AG04450 (cell line): ENCODE results near the gene NES. TPM values are rescaled to one million over a fixed set of nuclear protein-coding genes. Genes with fewer than 3 reads are reported as not detected.
A peak's percentile ranks its signal among the peaks of the same experiment; 100 is the strongest.

ENCODE experiments used
- CTCF ChIA-PET: fragments of 300-600, 350-600 bp; formaldehyde crosslinking; extraction: SDS; loops from one replicate; lab custom pipeline; 2022; ENCODE audit warnings: antibody characterized with exemption, inconsistent platforms; lab: Charles Lee
- POLR2A ChIA-PET: fragments of 350-600 bp; formaldehyde crosslinking; extraction: SDS; loops from one replicate; lab custom pipeline; 2021; ENCODE audit warnings: antibody characterized with exemption, inconsistent platforms; lab: Yijun Ruan, JAX
- DNase-seq: peaks from one replicate; pipeline ENCODE4 v3.0.0-alpha.2; 2011; ENCODE audit warnings: low read depth, low spot score
- H3K27ac ChIP-seq: one replicate; pipeline ENCODE4 v1.5.1; 2012; ENCODE audit warnings: low read depth, low read length, control low read depth
- H3K27me3 ChIP-seq: one replicate; pipeline ENCODE4 v1.6.0; 2012; ENCODE audit warnings: low read length; ENCODE audit not compliant: control insufficient read depth, insufficient read depth
- H3K4me3 ChIP-seq: 2 replicates; pipeline ENCODE4 v1.5.1; 2011; ENCODE audit warnings: mild to moderate bottlenecking, low read depth, low read length, control low read depth
- H3K9me3 ChIP-seq: 2 replicates; pipeline ENCODE4 v1.5.1; 2012; ENCODE audit warnings: low read length; ENCODE audit not compliant: control insufficient read depth, insufficient read depth
- polyA plus RNA-seq: library from polyadenylated mRNA; depleted of rRNA; stranded (reverse); fragments of >200 nt; gene quantifications from 2 replicates; pipeline ENCODE4 v1.2.3, GENCODE V29; 2011
- TF ChIP-seq, protein P1 (sequence below): IDR thresholded peaks from 2 replicates; pipeline ENCODE4 v1.5.1; 2011; ENCODE audit warnings: low read depth, low read length, control low read depth, inconsistent platforms

The NES gene
- polyA plus RNA-seq, 1 experiment: 15.7 TPM

DNA sequence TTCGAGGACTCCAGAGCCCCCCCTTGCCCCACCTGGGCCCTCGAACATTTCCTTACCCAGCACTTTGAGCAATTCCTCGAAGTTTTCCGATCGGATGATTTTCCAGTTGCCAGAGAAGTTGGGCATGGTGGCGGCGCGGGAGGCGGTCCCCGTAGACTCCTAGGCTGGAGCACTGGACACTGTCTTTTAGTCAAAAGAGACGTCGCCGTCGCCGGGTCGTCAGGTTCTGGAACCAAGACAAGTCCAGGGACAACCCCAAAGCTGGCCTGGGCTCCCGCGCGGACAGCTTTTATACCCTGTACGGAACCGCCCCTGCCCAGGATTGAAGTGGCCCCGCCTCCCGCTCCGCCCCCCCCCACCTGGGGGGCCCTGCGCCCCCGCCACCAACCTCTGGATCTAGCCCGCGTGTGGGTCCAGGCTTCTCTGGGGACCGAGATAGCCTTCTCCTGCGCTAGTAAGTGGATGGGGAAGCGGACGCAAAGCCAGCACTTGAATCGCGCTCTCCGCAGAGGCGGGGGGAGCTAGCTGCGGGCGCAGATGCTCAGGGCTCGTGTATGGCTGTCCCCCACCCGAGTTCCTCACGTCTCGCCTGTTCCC is 28.2 kb upstream of the NES start, which contains the start of gene CRABP2:
Gene CRABP2 (minus strand): TSS at position 263 of the 597 bp plus-strand sequence. CDS start 137 bp downstream, at position 126.
- TF ChIP-seq, protein P1, sequence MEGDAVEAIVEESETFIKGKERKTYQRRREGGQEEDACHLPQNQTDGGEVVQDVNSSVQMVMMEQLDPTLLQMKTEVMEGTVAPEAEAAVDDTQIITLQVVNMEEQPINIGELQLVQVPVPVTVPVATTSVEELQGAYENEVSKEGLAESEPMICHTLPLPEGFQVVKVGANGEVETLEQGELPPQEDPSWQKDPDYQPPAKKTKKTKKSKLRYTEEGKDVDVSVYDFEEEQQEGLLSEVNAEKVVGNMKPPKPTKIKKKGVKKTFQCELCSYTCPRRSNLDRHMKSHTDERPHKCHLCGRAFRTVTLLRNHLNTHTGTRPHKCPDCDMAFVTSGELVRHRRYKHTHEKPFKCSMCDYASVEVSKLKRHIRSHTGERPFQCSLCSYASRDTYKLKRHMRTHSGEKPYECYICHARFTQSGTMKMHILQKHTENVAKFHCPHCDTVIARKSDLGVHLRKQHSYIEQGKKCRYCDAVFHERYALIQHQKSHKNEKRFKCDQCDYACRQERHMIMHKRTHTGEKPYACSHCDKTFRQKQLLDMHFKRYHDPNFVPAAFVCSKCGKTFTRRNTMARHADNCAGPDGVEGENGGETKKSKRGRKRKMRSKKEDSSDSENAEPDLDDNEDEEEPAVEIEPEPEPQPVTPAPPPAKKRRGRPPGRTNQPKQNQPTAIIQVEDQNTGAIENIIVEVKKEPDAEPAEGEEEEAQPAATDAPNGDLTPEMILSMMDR: no peak
- Histone ChIP-seq H3K27ac (peak within 1 kb of the TSS; percentile 57), H3K4me3 (peak within 1 kb of the TSS; percentile 52), H3K9me3 (no peaks in the 10 kb centered on the region), H3K27me3 (no peaks in the 10 kb centered on the region)
- ChIA-PET POLR2A (interaction anchor here (0.5 to 4.3 kb wide), 5 partner anchors 8 to 30 kb away, joined by 3 to 18 read pairs (median 5); partner anchors contain the start of genes ISG20L2 and METTL25B), CTCF (interaction anchor here (0.8 to 13.7 kb wide), 20 partner anchors 8 to 361 kb away, joined by 3 to 233 read pairs (median 7); partner anchors contain the start of genes ISG20L2, METTL25B and NES)
- DNase-seq: no peak

DNA sequence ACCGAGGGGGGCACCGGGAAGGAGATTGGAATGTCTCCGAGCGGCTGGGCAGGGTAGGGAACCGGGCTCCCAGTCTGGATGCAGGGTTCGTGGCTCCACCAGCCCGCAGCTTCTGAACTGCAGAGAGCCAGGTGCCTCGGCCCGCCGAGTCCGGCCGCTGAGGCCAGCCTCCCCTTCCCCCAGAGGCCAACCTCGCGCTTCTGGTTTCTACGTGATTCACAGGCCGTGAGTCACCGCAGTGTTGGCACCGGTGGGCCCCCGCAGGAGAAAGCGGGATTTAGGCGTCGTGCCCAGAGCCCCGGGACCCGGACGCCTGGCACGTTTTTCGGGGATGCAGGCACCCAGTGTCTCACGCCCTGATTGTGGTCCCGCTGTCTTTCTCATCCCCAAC is 27.7 kb upstream of the NES start:
- Histone ChIP-seq H3K9me3 (peaks cover 1% of the 10 kb centered on the region; the same call in 1 of the 2 replicates), H3K27ac (peak overlapping the region; percentile 31), H3K27me3 (no peaks in the 10 kb centered on the region), H3K4me3 (peak overlapping the region; percentile 52)
- CTCF ChIA-PET: interaction anchor here (1.0 to 13.7 kb wide), 10 partner anchors 14 to 185 kb away, joined by 3 to 233 read pairs (median 8); partner anchors contain the start of genes ISG20L2, METTL25B and NES
- POLR2A ChIA-PET: interaction anchor here (0.5 to 4.3 kb wide), 4 partner anchors 9 to 29 kb away, joined by 3 to 18 read pairs (median 4); partner anchors contain the start of genes ISG20L2 and METTL25B
- no peak for DNase-seq
- TF ChIP-seq, protein P1: 0 out of 2 replicates have a peak, but pooled peaks have one; percentile 1

DNA sequence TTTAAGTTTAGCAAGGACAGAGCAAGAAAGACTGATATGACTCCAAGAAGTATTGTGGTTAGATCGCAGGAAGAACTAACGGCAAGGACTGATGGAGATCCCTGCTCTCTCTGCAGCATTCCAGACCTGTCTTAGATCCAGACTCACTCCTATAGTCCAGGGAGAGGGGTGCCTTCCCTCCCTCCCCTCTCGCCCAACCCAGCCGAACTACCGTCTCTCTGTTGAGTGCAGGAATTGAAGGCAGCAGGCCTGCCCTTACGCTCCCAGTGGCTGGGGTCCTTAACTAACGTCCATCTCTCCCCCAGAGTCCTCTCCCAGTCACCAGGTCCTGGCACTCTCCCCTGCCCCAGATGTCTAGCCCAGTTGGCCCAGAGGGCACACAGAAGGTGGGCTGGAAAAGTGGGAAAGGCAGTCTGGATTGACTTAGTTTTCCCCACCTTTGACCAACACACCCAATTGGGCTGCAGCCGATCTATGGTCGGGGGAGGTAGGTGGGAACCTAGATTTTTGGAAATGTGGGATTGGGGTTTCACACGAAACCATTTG is 27.0 kb upstream of the NES start:
- H3K9me3 ChIP-seq: peaks cover 3% of the 10 kb centered on the region; the same call in 1 of the 2 replicates
- POLR2A ChIA-PET: interaction anchor here (1.2 to 4.3 kb wide), 3 partner anchors 15 to 29 kb away, joined by 3 to 18 read pairs (median 5); partner anchors contain the start of genes ISG20L2 and METTL25B
- H3K4me3 ChIP-seq: peak overlapping the region; percentile 52
- TF ChIP-seq, protein P1: no peak
- H3K27ac ChIP-seq: no peak overlapping the region
- H3K27me3 ChIP-seq: no peaks in the 10 kb centered on the region
- DNase-seq: no peak
- CTCF ChIA-PET: interaction anchor here (0.6 to 13.7 kb wide), 7 partner anchors 11 to 44 kb away, joined by 3 to 233 read pairs (median 26); partner anchors contain the start of genes ISG20L2, METTL25B and NES

DNA sequence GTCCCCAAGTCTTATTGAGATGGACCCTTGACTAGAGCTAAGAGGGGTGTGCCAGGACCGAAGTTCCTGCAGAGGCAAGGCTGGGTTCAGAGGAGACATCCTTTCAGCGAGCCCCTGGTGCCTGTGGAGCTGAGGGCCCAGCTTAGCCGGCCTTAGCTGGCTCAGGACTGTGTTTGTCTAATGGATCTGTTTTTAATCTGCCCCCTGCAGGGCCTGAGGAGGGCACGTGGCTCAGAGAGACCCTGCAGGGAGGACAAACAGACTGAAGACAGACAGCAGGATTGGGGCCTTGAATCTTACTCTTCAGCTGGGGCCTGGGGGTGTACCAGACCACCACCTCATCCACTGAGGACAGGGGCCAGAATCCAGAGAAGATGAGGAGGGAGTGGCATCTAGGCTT is 26.5 kb upstream of the NES start:
- TF ChIP-seq, protein P1: no peak
- POLR2A ChIA-PET: interaction anchor here (2.5 to 4.3 kb wide), 2 partner anchors 14 to 24 kb away, joined by 5 to 18 read pairs; partner anchors contain the start of genes ISG20L2 and METTL25B
- H3K4me3 ChIP-seq: peak overlapping the region; percentile 17; the same call in 1 of the 2 replicates
- no peak overlapping the region for H3K27ac ChIP-seq
- H3K9me3 ChIP-seq: peaks cover 3% of the 10 kb centered on the region; the same call in 1 of the 2 replicates
- CTCF ChIA-PET: interaction anchor here (0.8 to 13.7 kb wide), 7 partner anchors 12 to 69 kb away, joined by 3 to 233 read pairs (median 3); partner anchors contain the start of genes ISG20L2 and METTL25B
- H3K27me3 ChIP-seq: no peaks in the 10 kb centered on the region
- DNase-seq: no peak
